Retina (tissue), 1 donor: Measurements from ENCODE around the gene PCLAF.
"Not testable (repeated sequence)": the region's sequence is repeated elsewhere in the genome, so short reads cannot be mapped to it uniquely, and the experiment has no call there.

ENCODE experiments used
- DNase-seq: peaks from one replicate; pipeline ENCODE4 v3.0.0-alpha.2; 2016

PCLAF gene

GRCh38 chr15:64361259-64361658 is 20.0 kb downstream of the PCLAF start:
- no peak for DNase-seq

GRCh38 chr15:64356710-64357040 is 24.6 kb downstream of the PCLAF start:
- DNase-seq = no peak

- DNase-seq = peak; percentile 95
These were observed 25.1 kb downstream of the PCLAF start, which contains the start of gene CSNK1G1 for GRCh38 chr15:64355944-64356709. TSS of gene CSNK1G1 (minus strand) at chr15:64356173. CDS start at chr15:64300499, 55,674 bp downstream.

GRCh38 chr15:64355348-64355943 is 25.8 kb downstream of the PCLAF start:
- peak; percentile 53 for DNase-seq

- peak; percentile 4 for DNase-seq
These were observed 26.4 kb downstream of the PCLAF start for GRCh38 chr15:64354688-64355344.

- DNase-seq = no peak
These were observed 30.0 kb downstream of the PCLAF start for GRCh38 chr15:64351265-64351664.

GRCh38 chr15:64349375-64349774 is 31.9 kb downstream of the PCLAF start:
- DNase-seq = no peak

GRCh38 chr15:64348455-64348854 is 32.8 kb downstream of the PCLAF start:
- no peak for DNase-seq

- not testable (repeated sequence) for DNase-seq
These were observed 35.0 kb downstream of the PCLAF start for GRCh38 chr15:64346242-64346641.

GRCh38 chr15:64344651-64345294 is 36.5 kb downstream of the PCLAF start:
- no peak for DNase-seq

- no peak for DNase-seq
These were observed 37.4 kb downstream of the PCLAF start for GRCh38 chr15:64343841-64344240.

GRCh38 chr15:64343222-64343621 is 38.0 kb downstream of the PCLAF start:
- DNase-seq = no peak

GRCh38 chr15:64341961-64342360 is 39.3 kb downstream of the PCLAF start:
- DNase-seq = no peak

- DNase-seq = no peak
These were observed 40.9 kb downstream of the PCLAF start for GRCh38 chr15:64340355-64340754.

GRCh38 chr15:64337761-64338160 is 43.5 kb downstream of the PCLAF start:
- no peak for DNase-seq

GRCh38 chr15:64333986-64334929 is 47.0 kb downstream of the PCLAF start:
- no peak for DNase-seq

- DNase-seq = no peak
These were observed 47.7 kb downstream of the PCLAF start for GRCh38 chr15:64333516-64333915.

- not testable (repeated sequence) for DNase-seq
These were observed 49.6 kb downstream of the PCLAF start for GRCh38 chr15:64331668-64332067.

GRCh38 chr15:64326975-64327374 is 54.3 kb downstream of the PCLAF start:
- not testable (repeated sequence) for DNase-seq

- not testable (repeated sequence) for DNase-seq
These were observed 54.8 kb downstream of the PCLAF start for GRCh38 chr15:64326458-64326857.

GRCh38 chr15:64324165-64324877 is 56.9 kb downstream of the PCLAF start:
- DNase-seq = no peak

- peak; percentile 6 for DNase-seq
These were observed 66.0 kb downstream of the PCLAF start for GRCh38 chr15:64315216-64315615.
